Naive thymus-derived CD4-positive, alpha-beta T cell (primary cell): ENCODE measurements around the gene TSPAN3. TPM values are rescaled to one million over a fixed set of nuclear protein-coding genes. Genes with fewer than 3 reads are reported as not detected.

Source experiments
- ATAC-seq: fragments of 150-1000 bp; cut with Tn5 transposase; 2 replicates; pipeline ENCODE4 v1.10.0; 2021; ENCODE audit warnings: mild to moderate bottlenecking, moderate library complexity
- CTCF ChIA-PET: fragments of 350-600 bp; sonication (Branson Sonifier 250); formaldehyde crosslinking; loops from one replicate; lab custom pipeline; 2021; ENCODE audit warnings: antibody characterized with exemption; lab: Charles Lee
- POLR2A ChIA-PET: fragments of 350-600 bp; sonication (Branson Sonifier 250); formaldehyde crosslinking; loops from one replicate; lab custom pipeline; 2021; ENCODE audit warnings: antibody characterized with exemption, inconsistent platforms; lab: Charles Lee
- DNase-seq, 9 donors: peaks; one replicate each; pipeline versions ENCODE4 v3.0.0 to v3.0.0-alpha.2; 2020 to 2022; ENCODE audit warnings: mixed read lengths in 1 of 9
- H3K27ac ChIP-seq: one replicate; pipeline ENCODE4 v1.7.0; 2013; ENCODE audit warnings: mild to moderate bottlenecking, low read depth, low read length, moderate library complexity
- H3K27me3 ChIP-seq, 2 donors: one replicate each; pipeline ENCODE4 v1.7.0; 2013; ENCODE audit warnings: low read length in 2 of 2, mild to moderate bottlenecking in 2 of 2, moderate library complexity in 2 of 2; ENCODE audit not compliant: control insufficient read depth in 2 of 2, insufficient read depth in 2 of 2
- H3K36me3 ChIP-seq, 3 experiments: 1 replicate in 2 of 3; 2 replicates in 1 of 3; pipeline ENCODE4 v1.7.0; 2013; ENCODE audit warnings: low read length in 3 of 3, mild to moderate bottlenecking in 3 of 3, moderate library complexity in 1 of 3; ENCODE audit not compliant: insufficient read depth in 3 of 3, control insufficient read depth in 2 of 3
- H3K4me1 ChIP-seq, 2 donors: one replicate each; pipeline ENCODE4 v1.7.0; 2013; ENCODE audit warnings: low read length in 2 of 2, mild to moderate bottlenecking in 2 of 2, moderate library complexity in 1 of 2; ENCODE audit not compliant: control insufficient read depth in 2 of 2, insufficient read depth in 2 of 2
- H3K4me3 ChIP-seq: 2 replicates; pipeline ENCODE4 v1.7.0; 2013; ENCODE audit warnings: mild to moderate bottlenecking, low read length
- H3K9me3 ChIP-seq, 3 experiments: 1 replicate in 2 of 3; 2 replicates in 1 of 3; pipeline ENCODE4 v1.7.0; 2013; ENCODE audit warnings: low read length in 3 of 3; ENCODE audit not compliant: control insufficient read depth in 2 of 3
- H3K27ac Mint-ChIP-seq, 9 donors: one replicate each; pipeline ENCODE4 v1.8.0; 2020 to 2022; ENCODE audit warnings: mixed read lengths in 9 of 9, mild to moderate bottlenecking in 8 of 9, moderate library complexity in 5 of 9, inconsistent platforms in 2 of 9
- H3K27me3 Mint-ChIP-seq, 5 donors: one replicate each; pipeline ENCODE4 v1.8.0; 2021 to 2022; ENCODE audit warnings: mixed read lengths in 5 of 5, mild to moderate bottlenecking in 1 of 5
- H3K36me3 Mint-ChIP-seq, 5 donors: one replicate each; pipeline ENCODE4 v1.8.0; 2020 to 2022; ENCODE audit warnings: mixed read lengths in 5 of 5, mild to moderate bottlenecking in 3 of 5, inconsistent platforms in 1 of 5
- H3K4me1 Mint-ChIP-seq, 7 donors: one replicate each; pipeline ENCODE4 v1.8.0; 2020 to 2022; ENCODE audit warnings: mixed read lengths in 7 of 7, mild to moderate bottlenecking in 3 of 7, inconsistent platforms in 1 of 7
- H3K4me3 Mint-ChIP-seq, 10 donors: one replicate each; pipeline ENCODE4 v1.8.0; 2020 to 2022; ENCODE audit warnings: mild to moderate bottlenecking in 10 of 10, mixed read lengths in 10 of 10, moderate library complexity in 6 of 10, inconsistent platforms in 2 of 10
- H3K9me3 Mint-ChIP-seq, 11 donors: one replicate each; pipeline ENCODE4 v1.8.0; 2020 to 2022; ENCODE audit warnings: mixed read lengths in 11 of 11, mild to moderate bottlenecking in 4 of 11, inconsistent platforms in 1 of 11, moderate library complexity in 1 of 11
- intact Hi-C, 2 donors: fragments of 100-400 bp; cut with micrococcal nuclease; formaldehyde crosslinking; loops; one replicate each; pipeline ENCODE4 v1.15.1; 2023
- polyA plus RNA-seq, 2 donors: library from polyadenylated mRNA; unstranded; fragments of 300-500 nt; fragmentation: Illumina TruSeq; gene quantifications; one replicate each; pipeline ENCODE4 v1.2.3, GENCODE V29; 2021
- total RNA-seq, 6 experiments: library from RNA in 5 of 6; stranded (reverse) in 5 of 6; gene quantifications; 1 replicate in 5 of 6; 2 replicates in 1 of 6; pipeline ENCODE4 v1.2.3 and lab custom pipeline; 2021 to 2026

The TSPAN3 gene
- total and polyA plus RNA-seq, 7 experiments from 2014 or later = 17.5 to 101 (median 24.1) TPM

DNA sequence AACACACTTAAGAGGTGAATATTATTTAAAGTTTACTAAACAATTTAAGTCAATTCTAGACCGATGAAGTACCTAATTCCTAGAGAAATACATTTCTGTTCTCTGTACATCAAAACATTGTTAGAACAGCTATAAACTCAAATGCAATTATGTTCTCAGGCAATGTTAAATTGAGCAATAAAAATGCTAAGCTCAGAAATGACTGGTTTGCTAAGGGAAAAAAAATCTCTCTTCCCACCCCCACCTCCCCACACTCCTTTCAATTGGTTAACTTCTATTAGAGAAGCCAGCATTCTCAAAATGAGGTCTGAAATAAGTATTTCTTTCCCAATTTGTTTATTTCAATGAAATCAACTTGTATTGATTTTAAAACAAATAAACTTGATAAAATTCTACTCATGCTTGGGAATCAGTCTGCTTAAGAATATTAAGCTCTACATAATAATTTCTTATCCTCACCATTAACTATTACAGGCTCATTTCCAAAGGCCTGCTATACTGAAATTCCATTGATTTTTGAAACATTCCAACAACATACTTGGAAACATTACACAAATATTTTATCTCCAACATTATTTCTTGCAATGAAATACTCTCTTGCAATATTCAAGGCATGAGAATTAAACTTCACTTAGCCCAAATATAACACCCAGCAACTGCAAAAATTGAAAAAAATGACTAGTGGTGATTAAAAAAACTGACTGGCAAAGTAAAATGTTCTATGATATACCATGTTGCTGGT lies 22.6 kb downstream of the TSPAN3 start:
- CTCF ChIA-PET = no interaction called here
- POLR2A ChIA-PET = no interaction called here
- peak overlapping the region in 1 of 9 donors; percentile 40 for H3K27ac Mint-ChIP-seq
- no peaks in the 10 kb centered on the region for H3K9me3 ChIP-seq
- H3K27me3 Mint-ChIP-seq = no peaks in the 10 kb centered on the region
- peaks cover 0 to 31% (median 0%) of the 10 kb centered on the region in 3 experiments for H3K36me3 ChIP-seq
- no peaks in the 10 kb centered on the region for H3K27me3 ChIP-seq
- H3K4me1 Mint-ChIP-seq = peaks cover 5 to 14% (median 5%) of the 10 kb centered on the region in 7 donors
- H3K4me1 ChIP-seq = no peaks in the 10 kb centered on the region
- intact Hi-C loops = no loop called here
- peaks cover 0 to 2% (median 0%) of the 10 kb centered on the region in 11 donors for H3K9me3 Mint-ChIP-seq
- ATAC-seq (no peak), DNase-seq (no peak)
- H3K4me3 ChIP-seq = no peak overlapping the region
- H3K4me3 Mint-ChIP-seq = peak overlapping the region in 1 of 10 donors; percentile 10
- H3K36me3 Mint-ChIP-seq = peaks cover 0 to 39% (median 17%) of the 10 kb centered on the region in 5 donors
- H3K27ac ChIP-seq = no peak overlapping the region

DNA sequence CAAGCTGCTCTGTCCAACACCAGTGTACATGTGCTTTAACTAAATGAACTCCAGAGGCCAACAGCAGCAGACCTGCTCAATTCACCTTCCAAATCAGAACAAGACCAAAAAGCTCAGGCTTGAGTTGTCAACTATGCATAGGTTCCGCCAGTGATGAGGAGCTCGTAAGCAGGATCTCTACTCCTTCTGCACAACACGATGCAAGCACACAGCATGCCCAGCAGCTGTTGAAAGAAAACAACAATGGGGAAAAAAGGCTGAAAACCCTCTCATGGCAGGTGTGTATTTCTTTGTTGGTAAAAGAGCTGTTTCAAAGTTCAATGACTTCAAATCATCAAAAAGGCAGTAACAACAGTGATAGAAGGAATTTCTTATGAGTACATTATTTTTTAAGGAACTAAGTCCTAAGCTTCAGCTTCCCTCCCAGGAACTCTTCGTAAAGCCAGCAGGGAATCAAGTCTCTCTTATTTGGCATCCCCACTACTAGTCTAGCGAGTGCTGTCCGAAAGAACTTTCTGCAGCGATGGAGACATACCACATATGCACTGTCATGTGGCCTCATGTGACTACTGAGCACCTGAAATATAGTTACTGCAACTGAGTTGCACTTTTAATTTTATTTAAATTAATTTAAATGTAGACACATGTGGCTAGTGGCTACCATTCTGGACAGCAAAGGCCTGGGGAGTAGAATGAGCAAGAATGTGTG lies 24.1 kb downstream of the TSPAN3 start:
- Histone ChIP-seq H3K4me1 (no peaks in the 10 kb centered on the region), H3K9me3 (peaks cover 0 to 5% (median 0%) of the 10 kb centered on the region in 3 experiments), H3K27me3 (no peaks in the 10 kb centered on the region), H3K27ac (no peak overlapping the region), H3K4me3 (no peak overlapping the region), H3K36me3 (peaks cover 0 to 31% (median 0%) of the 10 kb centered on the region in 3 experiments)
- CTCF ChIA-PET = no interaction called here
- DNase-seq (no peak), ATAC-seq (no peak)
- peaks cover 0 to 2% (median 0%) of the 10 kb centered on the region in 11 donors for H3K9me3 Mint-ChIP-seq
- H3K27me3 Mint-ChIP-seq = no peaks in the 10 kb centered on the region
- H3K36me3 Mint-ChIP-seq = peaks cover 0 to 38% (median 19%) of the 10 kb centered on the region in 5 donors
- POLR2A ChIA-PET = interaction anchor here (1.8 kb wide), 1 partner anchor 52 kb away, joined by 5 read pairs; the partner anchor contains the start of gene PSTPIP1
- no peak overlapping the region for H3K4me3 Mint-ChIP-seq
- intact Hi-C loops = no loop called here
- peaks cover 5 to 24% (median 12%) of the 10 kb centered on the region in 7 donors for H3K4me1 Mint-ChIP-seq
- H3K27ac Mint-ChIP-seq = peak overlapping the region in 2 of 9 donors; percentile 38

DNA sequence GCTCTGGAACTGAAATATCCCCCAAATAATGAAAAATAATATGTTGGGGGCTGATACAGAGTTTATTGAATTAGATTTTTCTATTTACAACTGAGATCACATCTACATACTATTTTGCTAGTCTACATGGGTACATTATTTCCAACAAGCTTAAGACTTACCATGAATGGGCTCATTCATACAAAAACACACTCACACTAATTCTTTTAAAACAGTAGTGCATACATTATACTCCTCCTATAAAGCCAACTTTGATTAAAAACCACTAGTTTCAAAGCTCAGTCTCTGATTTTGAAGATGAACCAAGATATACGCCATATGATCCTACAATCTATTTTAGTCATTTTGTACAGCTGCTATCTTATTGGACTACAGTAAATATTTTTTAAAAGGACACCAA lies 24.9 kb downstream of the TSPAN3 start:
- H3K9me3 ChIP-seq = peaks cover 0 to 8% (median 0%) of the 10 kb centered on the region in 3 experiments
- Mint-ChIP-seq H3K27ac (no peak overlapping the region), H3K4me3 (no peak overlapping the region), H3K36me3 (peaks cover 0 to 42% (median 19%) of the 10 kb centered on the region in 5 donors), H3K4me1 (peaks cover 5 to 24% (median 13%) of the 10 kb centered on the region in 7 donors), H3K27me3 (no peaks in the 10 kb centered on the region), H3K9me3 (peaks cover 0 to 4% (median 0%) of the 10 kb centered on the region in 11 donors)
- peaks cover 0 to 31% (median 0%) of the 10 kb centered on the region in 3 experiments for H3K36me3 ChIP-seq
- ChIA-PET CTCF (no interaction called here), POLR2A (interaction anchor here (1.8 kb wide), 1 partner anchor 51 kb away, joined by 5 read pairs; the partner anchor contains the start of gene PSTPIP1)
- no peaks in the 10 kb centered on the region for H3K4me1 ChIP-seq
- H3K27me3 ChIP-seq = no peaks in the 10 kb centered on the region
- H3K27ac ChIP-seq = no peak overlapping the region
- intact Hi-C loops = no loop called here
- no peak overlapping the region for H3K4me3 ChIP-seq
- DNase-seq = no peak
- ATAC-seq = no peak

GRCh38 chr15:77044228-77045042 lies 26.5 kb downstream of the TSPAN3 start:
- Mint-ChIP-seq H3K4me1 (peaks cover 9 to 24% (median 17%) of the 10 kb centered on the region in 7 donors), H3K27me3 (no peaks in the 10 kb centered on the region), H3K27ac (peak overlapping the region in 4 of 9 donors; percentile 48 to 84 (median 70)), H3K4me3 (no peak overlapping the region), H3K9me3 (peaks cover 0 to 8% (median 4%) of the 10 kb centered on the region in 11 donors), H3K36me3 (peaks cover 0 to 54% (median 19%) of the 10 kb centered on the region in 5 donors)
- Histone ChIP-seq H3K27ac (no peak overlapping the region), H3K36me3 (peaks cover 0 to 31% (median 0%) of the 10 kb centered on the region in 3 experiments), H3K9me3 (peaks cover 0 to 8% (median 0%) of the 10 kb centered on the region in 3 experiments), H3K4me1 (no peaks in the 10 kb centered on the region), H3K27me3 (no peaks in the 10 kb centered on the region), H3K4me3 (no peak overlapping the region)
- ATAC-seq = no peak
- ChIA-PET CTCF (interaction anchor here (0.5 kb wide), 1 partner anchor 20 kb away, joined by 3 read pairs; no protein-coding TSS in a partner anchor), POLR2A (interaction anchor here (0.8 to 1.8 kb wide), 2 partner anchors 49 to 68 kb away, joined by 3 to 5 read pairs; partner anchors contain the start of gene PSTPIP1)
- intact Hi-C loops = no loop called here
- no peak for DNase-seq

DNA sequence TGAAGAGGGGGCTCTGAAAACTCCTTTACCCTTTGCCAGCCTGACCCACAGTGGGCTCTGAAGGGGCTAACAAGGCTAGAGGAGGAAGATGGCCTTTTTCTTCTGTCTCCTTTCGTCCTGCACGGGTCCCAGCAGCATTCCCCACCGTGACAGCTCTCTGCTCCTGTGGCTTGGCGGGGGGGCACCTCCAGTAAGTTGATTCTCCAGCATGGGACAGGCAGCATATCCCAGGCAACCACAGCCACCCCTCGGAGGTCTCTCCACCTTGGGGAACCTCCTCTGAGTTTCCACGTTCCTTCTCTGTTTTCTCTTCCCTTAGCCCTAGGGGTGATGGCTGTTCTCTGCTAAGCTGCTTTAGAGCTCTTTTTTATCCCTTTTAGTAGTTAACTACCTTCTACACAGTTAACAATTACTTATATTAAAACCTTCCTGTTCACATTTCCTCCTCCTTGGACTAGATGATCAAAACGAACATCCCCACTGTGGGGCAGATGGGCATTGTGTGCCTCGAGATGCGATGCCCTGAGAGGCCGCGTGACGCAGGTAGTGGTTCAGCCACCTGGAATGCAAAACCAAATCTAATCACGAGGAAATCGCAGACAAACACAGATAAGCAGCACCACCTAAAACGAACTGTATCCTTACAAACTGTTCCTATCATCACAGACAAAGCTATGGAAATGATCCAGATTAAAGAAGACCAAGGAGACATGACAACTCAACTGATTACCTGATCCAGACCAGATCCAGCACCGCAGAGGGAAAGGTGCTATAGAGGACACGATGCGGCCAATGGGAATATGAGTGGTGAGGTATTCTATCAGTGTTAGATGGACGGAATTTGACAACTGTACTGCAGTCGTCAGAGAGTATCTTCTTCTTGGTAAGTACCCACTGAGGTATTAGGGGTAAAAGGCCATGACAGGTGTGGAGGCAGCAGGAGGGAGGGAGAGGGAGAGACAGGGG lies 27.7 kb downstream of the TSPAN3 start:
- Mint-ChIP-seq H3K27me3 (no peaks in the 10 kb centered on the region), H3K36me3 (peaks cover 0 to 62% (median 19%) of the 10 kb centered on the region in 5 donors), H3K9me3 (peaks cover 0 to 12% (median 4%) of the 10 kb centered on the region in 11 donors), H3K4me1 (peaks cover 9 to 25% (median 18%) of the 10 kb centered on the region in 7 donors), H3K4me3 (peak overlapping the region in 1 of 10 donors; percentile 19), H3K27ac (peak overlapping the region; percentile 39 to 88 (median 67))
- Histone ChIP-seq H3K27ac (no peak overlapping the region), H3K27me3 (no peaks in the 10 kb centered on the region), H3K4me3 (no peak overlapping the region), H3K9me3 (peaks cover 0 to 11% (median 0%) of the 10 kb centered on the region in 3 experiments), H3K36me3 (peaks cover 0 to 31% (median 0%) of the 10 kb centered on the region in 3 experiments), H3K4me1 (no peaks in the 10 kb centered on the region)
- no peak for DNase-seq
- no peak for ATAC-seq
- CTCF ChIA-PET = no interaction called here
- intact Hi-C loops = no loop called here
- POLR2A ChIA-PET = no interaction called here
